Measurements from ENCODE around the gene RNF222. TPM values are rescaled to one million over a fixed set of nuclear protein-coding genes. Genes with fewer than 3 reads are reported as not detected.

The RNF222 gene
- total and polyA plus RNA-seq, 2 donors = 0.34 TPM; not detected in 1

GRCh38 chr17:8418471-8418870 lies 20.8 kb upstream of the RNF222 start:
- H3K27ac ChIP-seq (ENCODE audit: low read depth in 1 of 2, low read length in 1 of 2) = no peak overlapping the region
- peaks cover 2 to 21% of the 10 kb centered on the region in 2 donors for H3K27me3 ChIP-seq (ENCODE audit: control insufficient read depth in 2 of 2, insufficient read depth in 1 of 2, low read length in 1 of 2)
- no peaks in the 10 kb centered on the region for H3K4me1 ChIP-seq (ENCODE audit: control insufficient read depth in 2 of 2, insufficient read depth in 2 of 2, low read length in 2 of 2)
- no peaks in the 10 kb centered on the region for H3K36me3 ChIP-seq (ENCODE audit: control insufficient read depth in 2 of 2, insufficient read depth in 2 of 2, low read length in 1 of 2)
- 89% methylated on average over 1 of the region's 1 CpG for WGBS
- DNase-seq (ENCODE audit: low read depth in 6 of 9, low spot score in 9 of 9) = no peak
- no peaks in the 10 kb centered on the region for H3K9me3 ChIP-seq (ENCODE audit: control insufficient read depth in 2 of 2, insufficient read depth in 1 of 2, low read length in 1 of 2)
- H3K4me3 ChIP-seq (ENCODE audit: low read length in 2 of 2) = no peak overlapping the region

- Histone ChIP-seq H3K27ac (ENCODE audit: low read depth in 1 of 2, low read length in 1 of 2) (no peak overlapping the region), H3K4me1 (ENCODE audit: control insufficient read depth in 2 of 2, insufficient read depth in 2 of 2, low read length in 2 of 2) (no peaks in the 10 kb centered on the region)
Observed at GRCh38 chr17:8417806-8418205, 20.2 kb upstream of the RNF222 start.

GRCh38 chr17:8413938-8414337 lies 16.3 kb upstream of the RNF222 start:
- no peak for DNase-seq (ENCODE audit: low read depth in 6 of 9, low spot score in 9 of 9)
- Histone ChIP-seq H3K36me3 (ENCODE audit: control insufficient read depth in 2 of 2, insufficient read depth in 2 of 2, low read length in 1 of 2) (no peaks in the 10 kb centered on the region), H3K4me3 (ENCODE audit: low read length in 2 of 2) (no peak overlapping the region), H3K27ac (ENCODE audit: low read depth in 1 of 2, low read length in 1 of 2) (no peak overlapping the region), H3K4me1 (ENCODE audit: control insufficient read depth in 2 of 2, insufficient read depth in 2 of 2, low read length in 2 of 2) (no peaks in the 10 kb centered on the region), H3K27me3 (ENCODE audit: control insufficient read depth in 2 of 2, insufficient read depth in 1 of 2, low read length in 1 of 2) (peaks cover 2 to 33% of the 10 kb centered on the region in 2 donors), H3K9me3 (ENCODE audit: control insufficient read depth in 2 of 2, insufficient read depth in 1 of 2, low read length in 1 of 2) (no peaks in the 10 kb centered on the region)

More at GRCh38 chr17:8417806-8418205, 20.2 kb upstream of the RNF222 start:
- 95% methylated on average over 4 of the region's 4 CpGs for WGBS
- H3K36me3 ChIP-seq (ENCODE audit: control insufficient read depth in 2 of 2, insufficient read depth in 2 of 2, low read length in 1 of 2) = no peaks in the 10 kb centered on the region
- DNase-seq (ENCODE audit: low read depth in 6 of 9, low spot score in 9 of 9) = no peak
- H3K27me3 ChIP-seq (ENCODE audit: control insufficient read depth in 2 of 2, insufficient read depth in 1 of 2, low read length in 1 of 2) = peaks cover 2 to 28% of the 10 kb centered on the region in 2 donors
- H3K9me3 ChIP-seq (ENCODE audit: control insufficient read depth in 2 of 2, insufficient read depth in 1 of 2, low read length in 1 of 2) = no peaks in the 10 kb centered on the region
- no peak overlapping the region for H3K4me3 ChIP-seq (ENCODE audit: low read length in 2 of 2)

- Histone ChIP-seq H3K4me3 (ENCODE audit: low read length in 2 of 2) (no peak overlapping the region), H3K9me3 (ENCODE audit: control insufficient read depth in 2 of 2, insufficient read depth in 1 of 2, low read length in 1 of 2) (no peaks in the 10 kb centered on the region), H3K4me1 (ENCODE audit: control insufficient read depth in 2 of 2, insufficient read depth in 2 of 2, low read length in 2 of 2) (no peaks in the 10 kb centered on the region), H3K27ac (ENCODE audit: low read depth in 1 of 2, low read length in 1 of 2) (no peak overlapping the region), H3K36me3 (ENCODE audit: control insufficient read depth in 2 of 2, insufficient read depth in 2 of 2, low read length in 1 of 2) (no peaks in the 10 kb centered on the region), H3K27me3 (ENCODE audit: control insufficient read depth in 2 of 2, insufficient read depth in 1 of 2, low read length in 1 of 2) (peaks cover 2 to 32% of the 10 kb centered on the region in 2 donors)
- DNase-seq (ENCODE audit: low read depth in 6 of 9, low spot score in 9 of 9) = no peak
- WGBS = 19% methylated on average over 4 of the region's 4 CpGs
Observed at GRCh38 chr17:8413328-8413727, 15.7 kb upstream of the RNF222 start.

GRCh38 chr17:8412089-8412488 lies 14.5 kb upstream of the RNF222 start:
- Histone ChIP-seq H3K9me3 (ENCODE audit: control insufficient read depth in 2 of 2, insufficient read depth in 1 of 2, low read length in 1 of 2) (no peaks in the 10 kb centered on the region), H3K4me3 (ENCODE audit: low read length in 2 of 2) (no peak overlapping the region), H3K27me3 (ENCODE audit: control insufficient read depth in 2 of 2, insufficient read depth in 1 of 2, low read length in 1 of 2) (peaks cover 0 to 26% of the 10 kb centered on the region in 2 donors), H3K27ac (ENCODE audit: low read depth in 1 of 2, low read length in 1 of 2) (no peak overlapping the region), H3K36me3 (ENCODE audit: control insufficient read depth in 2 of 2, insufficient read depth in 2 of 2, low read length in 1 of 2) (no peaks in the 10 kb centered on the region), H3K4me1 (ENCODE audit: control insufficient read depth in 2 of 2, insufficient read depth in 2 of 2, low read length in 2 of 2) (no peaks in the 10 kb centered on the region)
- no peak for DNase-seq (ENCODE audit: low read depth in 6 of 9, low spot score in 9 of 9)
- 87% methylated on average over 5 of the region's 5 CpGs for WGBS

- Histone ChIP-seq H3K36me3 (ENCODE audit: control insufficient read depth in 2 of 2, insufficient read depth in 2 of 2, low read length in 1 of 2) (no peaks in the 10 kb centered on the region), H3K4me3 (ENCODE audit: low read length in 2 of 2) (no peak overlapping the region), H3K4me1 (ENCODE audit: control insufficient read depth in 2 of 2, insufficient read depth in 2 of 2, low read length in 2 of 2) (no peaks in the 10 kb centered on the region), H3K9me3 (ENCODE audit: control insufficient read depth in 2 of 2, insufficient read depth in 1 of 2, low read length in 1 of 2) (no peaks in the 10 kb centered on the region), H3K27me3 (ENCODE audit: control insufficient read depth in 2 of 2, insufficient read depth in 1 of 2, low read length in 1 of 2) (peaks cover 0 to 23% of the 10 kb centered on the region in 2 donors), H3K27ac (ENCODE audit: low read depth in 1 of 2, low read length in 1 of 2) (no peak overlapping the region)
- WGBS = 99% methylated on average over 1 of the region's 1 CpG
- DNase-seq (ENCODE audit: low read depth in 6 of 9, low spot score in 9 of 9) = no peak
Observed at GRCh38 chr17:8410883-8411238, 13.2 kb upstream of the RNF222 start.

- H3K27ac ChIP-seq (ENCODE audit: low read depth in 1 of 2, low read length in 1 of 2) = no peak overlapping the region
- no peak overlapping the region for H3K4me3 ChIP-seq (ENCODE audit: low read length in 2 of 2)
- peak; percentile 34 to 82 (median 62) for DNase-seq (ENCODE audit: low read depth in 6 of 9, low spot score in 9 of 9)
- no peaks in the 10 kb centered on the region for H3K4me1 ChIP-seq (ENCODE audit: control insufficient read depth in 2 of 2, insufficient read depth in 2 of 2, low read length in 2 of 2)
- H3K36me3 ChIP-seq (ENCODE audit: control insufficient read depth in 2 of 2, insufficient read depth in 2 of 2, low read length in 1 of 2) = no peaks in the 10 kb centered on the region
- H3K9me3 ChIP-seq (ENCODE audit: control insufficient read depth in 2 of 2, insufficient read depth in 1 of 2, low read length in 1 of 2) = no peaks in the 10 kb centered on the region
- H3K27me3 ChIP-seq (ENCODE audit: control insufficient read depth in 2 of 2, insufficient read depth in 1 of 2, low read length in 1 of 2) = peaks cover 0 to 20% of the 10 kb centered on the region in 2 donors
- 32% methylated on average over 19 of the region's 19 CpGs for WGBS
Observed at GRCh38 chr17:8409966-8410882, 12.6 kb upstream of the RNF222 start.

- peaks cover 0 to 18% of the 10 kb centered on the region in 2 donors for H3K27me3 ChIP-seq (ENCODE audit: control insufficient read depth in 2 of 2, insufficient read depth in 1 of 2, low read length in 1 of 2)
- no peak overlapping the region for H3K27ac ChIP-seq (ENCODE audit: low read depth in 1 of 2, low read length in 1 of 2)
- H3K4me3 ChIP-seq (ENCODE audit: low read length in 2 of 2) = no peak overlapping the region
- no peak for DNase-seq (ENCODE audit: low read depth in 6 of 9, low spot score in 9 of 9)
- no peaks in the 10 kb centered on the region for H3K36me3 ChIP-seq (ENCODE audit: control insufficient read depth in 2 of 2, insufficient read depth in 2 of 2, low read length in 1 of 2)
- no peaks in the 10 kb centered on the region for H3K4me1 ChIP-seq (ENCODE audit: control insufficient read depth in 2 of 2, insufficient read depth in 2 of 2, low read length in 2 of 2)
- H3K9me3 ChIP-seq (ENCODE audit: control insufficient read depth in 2 of 2, insufficient read depth in 1 of 2, low read length in 1 of 2) = no peaks in the 10 kb centered on the region
- WGBS = 48% methylated on average over 14 of the region's 14 CpGs
Observed at GRCh38 chr17:8408371-8408770, 10.7 kb upstream of the RNF222 start.

GRCh38 chr17:8406174-8406573 lies 8.5 kb upstream of the RNF222 start:
- no peak overlapping the region for H3K27ac ChIP-seq (ENCODE audit: low read depth in 1 of 2, low read length in 1 of 2)
- no peak for DNase-seq (ENCODE audit: low read depth in 6 of 9, low spot score in 9 of 9)
- no peaks in the 10 kb centered on the region for H3K36me3 ChIP-seq (ENCODE audit: control insufficient read depth in 2 of 2, insufficient read depth in 2 of 2, low read length in 1 of 2)
- WGBS = 86% methylated on average over 2 of the region's 2 CpGs
- peaks cover 0 to 3% of the 10 kb centered on the region in 2 donors for H3K27me3 ChIP-seq (ENCODE audit: control insufficient read depth in 2 of 2, insufficient read depth in 1 of 2, low read length in 1 of 2)
- H3K9me3 ChIP-seq (ENCODE audit: control insufficient read depth in 2 of 2, insufficient read depth in 1 of 2, low read length in 1 of 2) = no peaks in the 10 kb centered on the region
- H3K4me1 ChIP-seq (ENCODE audit: control insufficient read depth in 2 of 2, insufficient read depth in 2 of 2, low read length in 2 of 2) = no peaks in the 10 kb centered on the region
- no peak overlapping the region for H3K4me3 ChIP-seq (ENCODE audit: low read length in 2 of 2)
